Esophagus muscularis mucosa (tissue), 4 donors: ENCODE measurements around the gene IKZF3. TPM values are rescaled to one million over a fixed set of nuclear protein-coding genes. Genes with fewer than 3 reads are reported as not detected.

Experiments used
- DNase-seq: peaks from one replicate; pipeline ENCODE4 v3.0.0-alpha.2; 2017; ENCODE audit errors: extremely low spot score
- H3K27ac ChIP-seq, 4 donors: fragments of 200-600 bp; sonication (generic); replicated peaks in 1 of 4; 1 replicate in 3 of 4; 2 replicates in 1 of 4; pipeline ENCODE4 v1.5.1; 2016 to 2019; ENCODE audit warnings: mild to moderate bottlenecking in 1 of 4
- H3K27me3 ChIP-seq, 4 donors: fragments of 200-600 bp; sonication (generic); one replicate each; pipeline versions ENCODE4 v1.5.1 to v1.6.0; 2016 to 2019
- H3K36me3 ChIP-seq, 4 donors: fragments of 200-600 bp; sonication (generic); one replicate each; pipeline ENCODE4 v1.5.1; 2016 to 2019
- H3K4me1 ChIP-seq, 4 donors: fragments of 200-600 bp; sonication (generic); one replicate each; pipeline ENCODE4 v1.5.1; 2016 to 2019
- H3K4me3 ChIP-seq, 4 donors: fragments of 200-600 bp; sonication (generic); 1 replicate in 2 of 4; 2 replicates in 2 of 4; pipeline ENCODE4 v1.5.1; 2016 to 2019; ENCODE audit warnings: mild to moderate bottlenecking in 4 of 4, moderate library complexity in 1 of 4
- H3K9me3 ChIP-seq, 4 donors: fragments of 200-600 bp; sonication (generic); 1 replicate in 3 of 4; 2 replicates in 1 of 4; pipeline ENCODE4 v1.5.1; 2016 to 2019
- CTCF ChIP-seq, 3 experiments: fragments of 200-600 bp in 2 of 3; fragments of 450-650 bp in 1 of 3; sonication (generic) in 2 of 3; IDR thresholded peaks; one replicate each; pipeline ENCODE4 v1.5.1; 2017 to 2019; ENCODE audit warnings: antibody characterized with exemption in 3 of 3, mild to moderate bottlenecking in 2 of 3, moderate library complexity in 1 of 3
- EP300 ChIP-seq: sonication (generic); formaldehyde crosslinking; IDR thresholded peaks from one replicate; pipeline ENCODE4 v1.6.1; 2017; ENCODE audit warnings: antibody characterized with exemption
- POLR2A ChIP-seq: fragments of 450-650 bp; IDR thresholded peaks from one replicate; pipeline ENCODE4 v1.6.1; 2017; ENCODE audit warnings: antibody characterized with exemption, moderate library complexity, mild to moderate bottlenecking, low read depth
- POLR2AphosphoS5 ChIP-seq, 2 donors: sonication (generic); formaldehyde crosslinking; IDR thresholded peaks; one replicate each; pipeline ENCODE4 v1.6.1; 2017; ENCODE audit warnings: antibody characterized with exemption in 2 of 2
- WGBS: methylation state at CpG from one replicate; pipeline ENCODE4 v1.1.5; 2018; 5-methylcytosine and 5-hydroxymethylcytosine counted together
- intact Hi-C: fragments of 100-400 bp; cut with DNase I; formaldehyde crosslinking; loops from one replicate; pipeline ENCODE4 v1.15.1; 2023
- total RNA-seq, 4 donors: library from RNA; depleted of rRNA; stranded (reverse); fragments of >200 nt; gene quantifications; one replicate each; pipeline versions ENCODE4 v1.1.0 to v1.2.1, GENCODE V29; 2016

Gene IKZF3
- total RNA-seq, 4 donors from 2014 or later, result 0.83 to 3.8 (median 1.3) TPM

GRCh38 chr17:39838784-39839183 lies 25.3 kb downstream of the IKZF3 start:
- H3K27ac ChIP-seq, result no peak overlapping the region
- no peak for TF ChIP-seq POLR2AphosphoS5 (IDR thresholded peaks at IDR 0.05)
- no peak for TF ChIP-seq EP300
- TF ChIP-seq CTCF (IDR thresholded peaks at IDR 0.05), result no peak
- TF ChIP-seq POLR2A, result no peak
- intact Hi-C loops, result no loop called here
- DNase-seq, result no peak
- whole genome bisulfite sequencing, result 74% methylated on average over 1 of the region's 1 CpG
- H3K36me3 ChIP-seq, result no peaks in the 10 kb centered on the region
- no peak overlapping the region for H3K4me3 ChIP-seq
- H3K9me3 ChIP-seq, result peaks cover 0 to 40% (median 22%) of the 10 kb centered on the region in 4 donors
- peaks cover 0 to 48% (median 0%) of the 10 kb centered on the region in 4 donors for H3K27me3 ChIP-seq
- no peaks in the 10 kb centered on the region for H3K4me1 ChIP-seq

GRCh38 chr17:39838057-39838456 lies 26.1 kb downstream of the IKZF3 start:
- TF ChIP-seq CTCF (IDR thresholded peaks at IDR 0.05) (no peak), POLR2AphosphoS5 (IDR thresholded peaks at IDR 0.05) (no peak), POLR2A (no peak), EP300 (no peak)
- Histone ChIP-seq H3K27ac (no peak overlapping the region), H3K9me3 (peaks cover 0 to 40% (median 22%) of the 10 kb centered on the region in 4 donors), H3K27me3 (peaks cover 0 to 44% (median 0%) of the 10 kb centered on the region in 4 donors), H3K4me1 (no peaks in the 10 kb centered on the region), H3K4me3 (no peak overlapping the region), H3K36me3 (no peaks in the 10 kb centered on the region)
- DNase-seq, result no peak
- WGBS, result 69% methylated on average over 1 of the region's 1 CpG
- intact Hi-C loops, result no loop called here

DNA sequence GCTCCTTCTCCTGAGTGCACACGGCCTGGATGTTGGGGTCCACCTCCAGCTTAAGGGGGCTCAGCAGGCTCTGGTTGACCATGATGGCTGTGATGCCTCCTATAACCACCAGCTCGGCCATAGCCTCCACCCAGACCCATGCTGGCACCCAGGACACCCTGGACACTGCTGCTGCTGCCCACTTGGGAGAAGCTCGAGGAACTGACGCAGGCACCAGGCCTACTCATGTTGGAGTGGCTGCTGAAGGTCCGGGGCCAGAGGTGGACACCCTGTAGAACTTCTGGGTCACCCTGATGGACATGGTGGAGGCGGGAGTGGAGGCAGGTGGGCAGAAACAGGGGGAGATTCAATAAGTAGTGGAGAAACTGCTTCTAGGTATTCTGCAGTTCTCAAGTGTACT lies 28.0 kb downstream of the IKZF3 start:
- DNase-seq, result no peak
- intact Hi-C loops, result no loop called here
- H3K36me3 ChIP-seq, result no peaks in the 10 kb centered on the region
- no peak overlapping the region for H3K4me3 ChIP-seq
- H3K4me1 ChIP-seq, result no peaks in the 10 kb centered on the region
- TF ChIP-seq POLR2A (no peak), CTCF (IDR thresholded peaks at IDR 0.05) (no peak), EP300 (no peak), POLR2AphosphoS5 (IDR thresholded peaks at IDR 0.05) (no peak)
- WGBS, result 80% methylated on average over 4 of the region's 6 CpGs
- peaks cover 0 to 40% (median 22%) of the 10 kb centered on the region in 4 donors for H3K9me3 ChIP-seq
- H3K27me3 ChIP-seq, result peaks cover 0 to 24% (median 0%) of the 10 kb centered on the region in 4 donors
- no peak overlapping the region for H3K27ac ChIP-seq

GRCh38 chr17:39835038-39835786 lies 28.9 kb downstream of the IKZF3 start:
- 98% methylated on average over 5 of the region's 17 CpGs for WGBS
- no peak overlapping the region for H3K27ac ChIP-seq
- TF ChIP-seq EP300 (no peak), POLR2A (no peak), POLR2AphosphoS5 (IDR thresholded peaks at IDR 0.05) (no peak), CTCF (IDR thresholded peaks at IDR 0.05) (no peak)
- H3K27me3 ChIP-seq, result peaks cover 0 to 17% (median 0%) of the 10 kb centered on the region in 4 donors
- no peaks in the 10 kb centered on the region for H3K36me3 ChIP-seq
- no peak for DNase-seq
- H3K4me1 ChIP-seq, result no peaks in the 10 kb centered on the region
- no peak overlapping the region for H3K4me3 ChIP-seq
- peaks cover 0 to 40% (median 22%) of the 10 kb centered on the region in 4 donors for H3K9me3 ChIP-seq
- intact Hi-C loops, result no loop called here
